LNCAP (cell line): ENCODE measurements around the gene EVC.

Experiments used
- TF ChIP-seq, protein P1 (sequence below): fragments of 450-650 bp; IDR thresholded peaks from 2 replicates; pipeline ENCODE4 v1.5.1; 2017; ENCODE audit warnings: mild to moderate bottlenecking

EVC gene

GRCh38 chr4:5710961-5711478, at the start of gene EVC:
EVC (plus strand) TSS chr4:5711201; CDS start chr4:5711381, 180 bp downstream.
- TF ChIP-seq, protein P1, sequence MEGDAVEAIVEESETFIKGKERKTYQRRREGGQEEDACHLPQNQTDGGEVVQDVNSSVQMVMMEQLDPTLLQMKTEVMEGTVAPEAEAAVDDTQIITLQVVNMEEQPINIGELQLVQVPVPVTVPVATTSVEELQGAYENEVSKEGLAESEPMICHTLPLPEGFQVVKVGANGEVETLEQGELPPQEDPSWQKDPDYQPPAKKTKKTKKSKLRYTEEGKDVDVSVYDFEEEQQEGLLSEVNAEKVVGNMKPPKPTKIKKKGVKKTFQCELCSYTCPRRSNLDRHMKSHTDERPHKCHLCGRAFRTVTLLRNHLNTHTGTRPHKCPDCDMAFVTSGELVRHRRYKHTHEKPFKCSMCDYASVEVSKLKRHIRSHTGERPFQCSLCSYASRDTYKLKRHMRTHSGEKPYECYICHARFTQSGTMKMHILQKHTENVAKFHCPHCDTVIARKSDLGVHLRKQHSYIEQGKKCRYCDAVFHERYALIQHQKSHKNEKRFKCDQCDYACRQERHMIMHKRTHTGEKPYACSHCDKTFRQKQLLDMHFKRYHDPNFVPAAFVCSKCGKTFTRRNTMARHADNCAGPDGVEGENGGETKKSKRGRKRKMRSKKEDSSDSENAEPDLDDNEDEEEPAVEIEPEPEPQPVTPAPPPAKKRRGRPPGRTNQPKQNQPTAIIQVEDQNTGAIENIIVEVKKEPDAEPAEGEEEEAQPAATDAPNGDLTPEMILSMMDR, result no peak

GRCh38 chr4:5661237-5661636, 49.8 kb upstream of the EVC start:
- TF ChIP-seq, protein P1, result no peak

GRCh38 chr4:5662555-5662954, 48.4 kb upstream of the EVC start:
- TF ChIP-seq, protein P1, result no peak

GRCh38 chr4:5664778-5665177, 46.2 kb upstream of the EVC start:
- TF ChIP-seq, protein P1, result no peak

DNA sequence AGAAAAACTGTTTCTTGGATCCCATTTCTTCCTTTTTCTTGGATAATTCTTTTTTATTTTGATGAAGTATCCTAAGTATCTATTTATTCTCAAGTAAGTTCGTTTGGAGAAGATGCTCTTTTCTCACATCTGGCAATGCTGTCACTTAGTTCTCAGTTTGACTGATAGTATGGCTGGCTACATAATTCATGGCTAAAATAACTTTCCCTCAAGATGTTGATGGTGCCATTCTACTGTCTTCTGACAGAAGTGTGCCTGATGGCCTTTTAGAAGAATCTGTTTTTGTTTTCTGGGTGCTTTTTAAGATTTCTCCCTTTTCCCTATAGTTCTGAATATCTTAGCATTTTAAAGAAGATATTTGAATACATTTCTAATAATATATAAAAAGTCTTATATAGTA, 44.3 kb upstream of the EVC start:
- TF ChIP-seq, protein P1, result no peak

DNA sequence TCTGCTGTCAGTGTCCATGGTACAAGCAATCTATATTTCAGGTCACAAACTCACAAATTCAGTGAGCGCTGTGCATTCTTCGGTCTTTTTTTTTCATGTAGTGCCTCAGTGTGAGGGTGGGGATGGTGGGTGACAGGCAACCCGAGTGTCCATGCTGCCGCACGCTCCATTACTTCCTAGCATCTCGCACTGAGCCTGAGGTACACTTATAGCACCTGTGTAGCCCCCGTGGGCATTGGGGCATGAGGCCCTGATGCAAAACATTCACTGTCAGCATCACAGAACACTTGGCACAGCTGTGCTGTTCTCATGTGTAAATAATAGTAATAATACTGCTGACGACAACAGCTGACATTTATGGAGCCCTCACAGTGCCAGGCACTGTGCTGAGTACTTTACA, 34.2 kb upstream of the EVC start:
- TF ChIP-seq, protein P1, result no peak

- TF ChIP-seq, protein P1, result no peak
Observed at GRCh38 chr4:5678977-5679376, 32.0 kb upstream of the EVC start.

DNA sequence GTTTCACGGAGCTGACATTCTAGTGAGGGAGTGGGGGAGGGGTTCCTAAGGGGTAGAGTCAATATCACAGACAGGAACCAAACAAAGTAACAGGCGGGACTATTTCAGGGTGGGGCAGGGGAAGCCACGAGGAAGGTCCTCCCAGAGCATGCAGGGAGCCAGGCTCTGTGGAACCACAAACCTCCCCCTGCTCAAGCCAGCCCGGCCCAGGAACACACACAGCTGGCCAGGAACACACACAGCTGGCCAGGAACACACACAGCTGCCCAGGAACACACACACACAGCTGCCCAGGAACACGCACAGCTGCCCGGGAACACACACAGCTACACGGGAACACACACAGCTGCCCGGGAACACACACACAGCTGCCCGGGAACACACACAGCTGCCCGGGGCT, 27.4 kb upstream of the EVC start:
- TF ChIP-seq, protein P1, result no peak
